ENCODE measurements around the gene APLP1.

- no peak for TF ChIP-seq CTCF (IDR thresholded peaks at IDR 0.05)
- TF ChIP-seq POLR2A (IDR thresholded peaks at IDR 0.05) = no peak
Measured at GRCh38 chr19:35871611-35872010, 3.2 kb downstream of the APLP1 start.
